ENCODE data around the gene BICRAL. TPM values are rescaled to one million over a fixed set of nuclear protein-coding genes. Genes with fewer than 3 reads are reported as not detected.

Gene BICRAL
- total and polyA plus RNA-seq, 8 donors: 12.6 to 20.0 (median 18.5) TPM

DNA sequence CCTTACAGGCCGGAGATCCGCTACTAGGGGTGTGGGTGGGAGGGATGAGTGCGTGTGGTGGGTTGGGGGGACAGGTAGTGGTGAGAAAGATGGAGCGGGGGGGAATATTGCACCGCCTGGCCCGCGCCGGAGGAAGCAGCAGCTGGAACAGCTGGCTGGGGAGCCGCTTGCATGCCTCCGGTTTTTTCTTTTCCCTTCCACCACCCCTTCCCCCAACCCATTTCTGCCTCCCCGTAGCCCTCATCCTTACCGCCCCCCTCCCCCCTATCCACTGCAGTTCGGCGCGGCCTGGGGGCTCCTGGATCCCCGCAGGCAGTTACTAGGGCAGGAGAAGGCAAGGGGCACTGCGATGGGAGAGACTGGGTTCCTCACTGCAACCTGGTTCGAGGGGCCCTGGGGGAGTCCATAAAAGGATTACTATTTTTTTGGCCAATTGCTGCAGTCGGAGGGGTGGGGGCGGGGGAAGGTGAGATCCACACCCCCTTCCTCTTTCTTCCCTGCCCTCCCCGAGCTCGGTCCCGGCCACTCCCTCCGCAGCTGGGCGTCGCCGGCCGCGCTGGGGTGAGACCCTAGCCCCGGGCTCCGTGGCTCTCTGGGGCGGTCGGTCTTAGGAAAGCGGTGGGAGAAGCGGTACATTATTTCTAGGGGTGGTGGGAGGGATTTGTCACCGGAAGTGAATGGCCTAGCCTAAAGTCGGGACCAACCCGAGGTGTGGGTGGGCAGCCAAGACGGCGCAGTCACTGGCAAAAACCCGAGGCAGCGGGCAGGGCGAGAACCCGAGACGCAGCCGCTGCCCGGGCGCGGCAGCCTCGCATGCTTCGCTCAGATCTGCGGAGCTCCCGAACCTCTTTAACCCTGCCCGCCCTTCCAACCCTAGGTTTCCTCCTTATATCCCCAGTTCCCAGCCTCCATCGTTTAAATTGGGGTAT, 35.1 kb upstream of the BICRAL start:
- ATAC-seq (peak; percentile 87), DNase-seq (peak; percentile 89 to 96 (median 92))
- H3K9me3 ChIP-seq: no peaks in the 10 kb centered on the region
- H3K27me3 ChIP-seq: no peaks in the 10 kb centered on the region
- H3K36me3 ChIP-seq: no peaks in the 10 kb centered on the region
- TF ChIP-seq, protein P1, sequence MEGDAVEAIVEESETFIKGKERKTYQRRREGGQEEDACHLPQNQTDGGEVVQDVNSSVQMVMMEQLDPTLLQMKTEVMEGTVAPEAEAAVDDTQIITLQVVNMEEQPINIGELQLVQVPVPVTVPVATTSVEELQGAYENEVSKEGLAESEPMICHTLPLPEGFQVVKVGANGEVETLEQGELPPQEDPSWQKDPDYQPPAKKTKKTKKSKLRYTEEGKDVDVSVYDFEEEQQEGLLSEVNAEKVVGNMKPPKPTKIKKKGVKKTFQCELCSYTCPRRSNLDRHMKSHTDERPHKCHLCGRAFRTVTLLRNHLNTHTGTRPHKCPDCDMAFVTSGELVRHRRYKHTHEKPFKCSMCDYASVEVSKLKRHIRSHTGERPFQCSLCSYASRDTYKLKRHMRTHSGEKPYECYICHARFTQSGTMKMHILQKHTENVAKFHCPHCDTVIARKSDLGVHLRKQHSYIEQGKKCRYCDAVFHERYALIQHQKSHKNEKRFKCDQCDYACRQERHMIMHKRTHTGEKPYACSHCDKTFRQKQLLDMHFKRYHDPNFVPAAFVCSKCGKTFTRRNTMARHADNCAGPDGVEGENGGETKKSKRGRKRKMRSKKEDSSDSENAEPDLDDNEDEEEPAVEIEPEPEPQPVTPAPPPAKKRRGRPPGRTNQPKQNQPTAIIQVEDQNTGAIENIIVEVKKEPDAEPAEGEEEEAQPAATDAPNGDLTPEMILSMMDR (IDR thresholded peaks at IDR 0.05): no peak
- H3K4me3 ChIP-seq: peak overlapping the region; percentile 68 to 99
- H3K27ac ChIP-seq: peak overlapping the region; percentile 95
- intact Hi-C loops (cut with DNase I): no loop called here
- peaks cover 5 to 37% of the 10 kb centered on the region in 2 donors for H3K4me1 ChIP-seq

DNA sequence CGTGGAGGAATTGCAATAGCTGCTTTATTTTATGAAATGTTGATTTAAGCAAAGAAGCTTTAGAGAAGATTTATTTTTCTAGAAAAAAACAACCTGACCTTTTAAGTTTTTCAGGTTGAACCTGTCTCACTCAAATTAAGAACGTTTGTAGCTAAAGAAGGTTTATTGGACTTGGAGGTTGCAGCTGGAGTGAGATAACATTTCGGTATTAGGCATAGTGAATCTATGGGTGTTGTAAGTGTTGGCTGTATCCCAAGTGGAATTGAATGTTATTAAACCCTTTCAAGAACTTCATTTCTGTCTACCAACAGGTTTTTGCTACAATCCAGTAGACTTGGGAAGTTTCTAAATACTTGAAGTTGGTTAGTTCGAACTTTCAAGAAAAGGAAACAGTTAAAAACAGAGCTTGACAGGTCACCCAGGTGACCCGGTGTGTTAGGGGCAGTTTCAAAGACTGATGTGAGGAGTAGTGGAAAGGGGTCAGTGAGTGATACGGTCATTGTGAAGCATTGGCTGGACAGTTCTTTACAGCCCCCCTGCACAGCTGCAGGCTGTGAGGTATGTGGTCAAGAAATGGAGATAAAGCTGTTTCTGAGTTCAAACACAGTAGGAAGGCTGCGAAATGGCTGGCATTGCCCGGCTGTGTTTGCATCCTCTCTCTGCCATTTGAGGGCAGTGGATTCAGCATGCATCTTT, 33.5 kb upstream of the BICRAL start:
- peak overlapping the region in 1 of 2 donors; percentile 95 for H3K27ac ChIP-seq

DNA sequence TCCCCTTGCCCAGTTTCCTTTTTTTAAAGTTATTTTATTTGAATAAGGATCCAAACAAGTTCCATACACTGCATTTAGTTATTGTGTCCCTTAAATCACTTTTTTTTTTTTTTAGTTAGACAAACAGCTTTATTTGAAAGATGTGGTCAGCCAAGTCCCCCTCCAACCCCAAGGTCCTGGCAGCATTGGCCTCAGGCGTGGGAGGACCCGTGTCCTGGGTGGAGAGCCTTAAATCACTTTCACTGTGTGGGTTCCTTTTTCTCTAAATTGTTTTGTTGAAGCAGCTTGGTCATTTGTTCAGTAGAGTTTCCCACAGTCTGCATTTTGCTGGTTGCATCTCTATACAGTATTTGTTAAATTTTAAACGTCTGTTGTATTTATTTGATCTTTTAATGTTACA, 30.8 kb upstream of the BICRAL start:
- Histone ChIP-seq H3K9me3 (no peaks in the 10 kb centered on the region), H3K36me3 (no peaks in the 10 kb centered on the region), H3K4me3 (no peak overlapping the region), H3K27me3 (no peaks in the 10 kb centered on the region), H3K27ac (no peak overlapping the region), H3K4me1 (peaks cover 2 to 12% of the 10 kb centered on the region in 2 donors)
- TF ChIP-seq, protein P1 (IDR thresholded peaks at IDR 0.05): no peak
- intact Hi-C loops (cut with DNase I): no loop called here
- no peak for DNase-seq
- no peak for ATAC-seq

More for the DNA sequence above, 33.5 kb upstream of the BICRAL start:
- intact Hi-C loops (cut with DNase I): no loop called here
- ATAC-seq (no peak), DNase-seq (no peak)
- H3K27me3 ChIP-seq: no peaks in the 10 kb centered on the region
- peaks cover 5 to 32% of the 10 kb centered on the region in 2 donors for H3K4me1 ChIP-seq
- TF ChIP-seq, protein P1 (IDR thresholded peaks at IDR 0.05): no peak
- no peaks in the 10 kb centered on the region for H3K36me3 ChIP-seq
- no peaks in the 10 kb centered on the region for H3K9me3 ChIP-seq
- peak overlapping the region in 1 of 2 donors; percentile 99 for H3K4me3 ChIP-seq

DNA sequence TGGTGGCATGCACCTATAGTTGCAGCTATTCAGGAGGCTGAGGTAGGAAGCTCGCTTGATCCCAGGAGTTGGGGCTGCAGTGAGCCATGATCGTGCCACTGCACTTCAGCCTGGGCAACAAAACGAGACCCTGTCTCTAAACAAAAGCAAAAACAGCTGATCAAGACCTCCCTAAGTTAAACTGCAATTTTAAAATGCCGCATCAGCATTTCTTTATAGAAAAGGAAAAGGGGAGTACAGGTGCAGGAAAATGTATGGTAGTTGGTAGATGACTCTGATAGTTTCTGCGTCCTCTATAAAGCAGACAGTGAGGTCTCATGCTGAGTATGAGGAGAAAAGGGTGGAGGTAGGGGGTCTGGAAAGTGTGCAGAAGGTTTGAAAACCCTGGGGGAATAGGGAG, 27.1 kb upstream of the BICRAL start:
- Histone ChIP-seq H3K9me3 (no peaks in the 10 kb centered on the region), H3K36me3 (no peaks in the 10 kb centered on the region), H3K4me3 (no peak overlapping the region), H3K27ac (no peak overlapping the region), H3K27me3 (no peaks in the 10 kb centered on the region), H3K4me1 (no peaks in the 10 kb centered on the region)
- TF ChIP-seq, protein P1 (IDR thresholded peaks at IDR 0.05): no peak
- intact Hi-C loops (cut with DNase I): no loop called here
- DNase-seq: no peak
- ATAC-seq: no peak

DNA sequence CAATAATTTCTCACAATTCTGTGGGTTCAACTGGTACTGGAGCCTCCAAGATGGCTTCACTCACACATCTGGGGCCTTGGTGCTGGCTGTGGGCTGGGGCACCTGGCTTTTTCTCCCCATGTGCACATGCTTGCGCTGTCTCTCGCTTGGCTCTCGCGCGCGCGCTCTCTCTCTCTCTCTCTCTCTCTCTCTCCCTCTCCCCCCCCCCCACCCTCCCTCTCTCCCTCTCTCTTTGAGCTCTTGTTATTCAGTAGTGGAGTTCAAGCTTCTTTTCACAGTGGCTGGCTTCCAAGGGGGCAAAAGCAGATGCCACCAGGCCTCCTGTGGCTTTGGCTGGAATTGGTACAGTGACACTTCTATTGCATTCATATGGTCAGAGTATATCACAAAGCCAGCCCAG, 25.1 kb upstream of the BICRAL start:
- DNase-seq: no peak
- intact Hi-C loops (cut with DNase I): no loop called here

More for the DNA sequence above, 25.1 kb upstream of the BICRAL start:
- TF ChIP-seq, protein P1 (IDR thresholded peaks at IDR 0.05): no peak
- Histone ChIP-seq H3K27me3 (no peaks in the 10 kb centered on the region), H3K4me3 (no peak overlapping the region), H3K36me3 (peaks cover 0 to 6% of the 10 kb centered on the region in 2 donors), H3K4me1 (no peaks in the 10 kb centered on the region), H3K27ac (no peak overlapping the region), H3K9me3 (no peaks in the 10 kb centered on the region)
- no peak for ATAC-seq
